Islet precursor cell (in vitro differentiated cells): ENCODE results near the gene NR2E3.

Experiments used
- DNase-seq: peaks from one replicate; pipeline ENCODE4 v3.0.0-alpha.2; 2018

The NR2E3 gene

DNA sequence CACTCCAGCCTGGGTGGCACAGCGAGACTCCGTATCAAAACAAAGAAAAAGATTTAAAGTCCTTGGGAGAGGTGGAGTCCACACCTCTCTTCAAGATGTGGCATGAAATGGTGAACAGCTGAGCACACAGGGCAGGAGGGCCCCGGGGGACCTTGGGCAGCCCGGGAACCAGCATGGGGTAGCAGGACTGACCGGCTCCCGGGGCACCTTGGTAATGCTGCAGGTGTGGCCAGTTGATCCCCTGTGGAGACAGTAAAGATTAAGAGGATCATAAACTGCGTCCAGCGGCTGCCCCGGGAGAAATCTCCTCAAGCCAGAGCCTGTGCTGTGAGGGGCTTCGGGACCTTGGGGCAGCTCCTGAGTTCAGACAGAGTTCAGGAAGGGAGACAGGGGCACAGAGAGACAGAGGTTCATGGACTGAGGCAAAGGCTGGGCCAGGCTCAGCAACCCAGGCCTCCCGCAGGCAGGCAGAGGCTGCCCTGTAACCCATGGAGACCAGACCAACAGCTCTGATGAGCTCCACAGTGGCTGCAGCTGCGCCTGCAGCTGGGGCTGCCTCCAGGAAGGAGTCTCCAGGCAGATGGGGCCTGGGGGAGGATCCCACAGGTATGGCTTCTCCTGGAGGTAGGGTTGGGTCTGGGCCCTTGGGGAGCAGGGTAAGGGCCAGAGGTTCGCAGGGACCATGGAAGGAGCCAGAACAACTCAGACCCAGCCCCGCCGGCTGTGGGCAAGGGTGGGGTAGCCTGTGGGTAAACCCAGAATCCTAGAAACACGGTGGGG, at the start of gene NR2E3:
Gene NR2E3, plus strand, starts transcription at position 299 of the 780 bp plus-strand sequence. Its CDS starts 190 bp downstream, at position 489.
- peak; percentile 61 for DNase-seq

DNA sequence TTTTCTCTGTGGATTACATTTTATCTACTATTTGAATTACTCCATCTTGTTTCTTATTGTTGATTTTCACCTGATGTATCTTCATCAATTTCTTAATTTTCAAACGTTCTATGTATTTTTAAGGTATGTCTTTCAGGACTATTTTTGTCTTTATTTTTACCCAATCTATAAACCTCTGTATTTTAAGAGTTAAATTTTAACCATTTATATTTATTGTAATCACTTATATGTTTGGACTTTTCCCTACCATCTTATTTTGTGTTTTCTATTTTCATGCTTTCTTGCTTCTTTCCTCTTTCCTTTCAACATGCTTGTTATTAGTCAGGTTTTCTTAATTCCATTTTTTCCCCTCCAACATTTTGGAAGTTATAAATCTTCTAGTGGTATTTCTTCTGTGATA, 49.5 kb upstream of the NR2E3 start:
- no peak for DNase-seq

DNA sequence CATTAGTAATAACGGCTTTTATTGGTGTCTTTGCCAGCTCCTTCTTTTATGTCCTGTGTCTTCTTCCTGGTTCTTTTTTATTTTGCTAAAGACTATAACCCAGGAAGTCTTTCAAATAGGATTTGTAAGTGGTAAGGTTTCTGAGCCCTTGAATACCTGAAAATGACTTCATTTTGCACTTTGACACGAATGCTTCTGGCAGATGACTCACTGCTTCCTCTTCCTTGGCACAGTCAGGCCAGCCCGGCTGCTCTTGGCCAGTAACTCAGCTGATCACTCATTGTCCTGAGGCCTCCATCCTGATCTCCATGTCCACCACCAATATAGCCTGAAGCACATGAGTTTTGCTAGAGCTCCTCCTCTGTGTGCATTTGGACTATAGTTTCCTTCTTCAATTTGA, 48.7 kb upstream of the NR2E3 start:
- DNase-seq = peak; percentile 86

GRCh38 chr15:71768184-71768583, 42.2 kb upstream of the NR2E3 start:
- no peak for DNase-seq

DNA sequence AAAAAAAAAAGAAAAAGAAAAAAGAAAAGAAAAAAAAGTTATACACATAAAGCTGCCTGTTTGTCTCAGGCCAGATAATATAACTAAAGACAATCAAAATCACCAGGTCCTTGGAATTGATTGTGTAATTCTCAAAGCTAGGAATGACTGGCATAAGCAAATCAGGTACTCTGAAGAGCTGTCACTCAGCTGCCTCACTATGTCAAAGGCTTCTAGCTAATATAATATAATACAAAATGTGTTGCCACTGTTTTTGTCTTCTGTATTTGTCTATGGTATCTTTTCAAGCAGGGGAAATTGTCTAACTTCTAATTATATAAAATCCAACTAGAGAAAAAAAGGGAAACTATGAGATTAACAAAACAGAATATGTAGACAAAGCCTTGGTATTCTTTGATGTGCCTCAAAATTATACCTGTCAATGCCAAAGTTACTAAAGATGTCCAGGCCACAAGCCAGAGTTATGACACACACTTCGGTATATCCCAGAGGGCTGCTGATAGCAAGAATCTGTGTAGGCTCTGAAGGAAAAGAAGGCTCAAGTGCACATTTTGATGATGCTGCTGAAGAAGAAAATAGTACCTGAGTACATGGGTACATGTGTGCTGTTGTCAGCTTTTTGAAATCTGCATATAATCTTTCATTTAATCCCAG, 37.0 kb upstream of the NR2E3 start:
- DNase-seq = no peak

GRCh38 chr15:71775856-71776255, 34.5 kb upstream of the NR2E3 start:
- DNase-seq = no peak

GRCh38 chr15:71776304-71776703, 34.0 kb upstream of the NR2E3 start:
- no peak for DNase-seq

GRCh38 chr15:71777216-71777943, 33.0 kb upstream of the NR2E3 start:
- no peak for DNase-seq

- DNase-seq = no peak
These were observed 31.1 kb upstream of the NR2E3 start for GRCh38 chr15:71779073-71779797.

DNA sequence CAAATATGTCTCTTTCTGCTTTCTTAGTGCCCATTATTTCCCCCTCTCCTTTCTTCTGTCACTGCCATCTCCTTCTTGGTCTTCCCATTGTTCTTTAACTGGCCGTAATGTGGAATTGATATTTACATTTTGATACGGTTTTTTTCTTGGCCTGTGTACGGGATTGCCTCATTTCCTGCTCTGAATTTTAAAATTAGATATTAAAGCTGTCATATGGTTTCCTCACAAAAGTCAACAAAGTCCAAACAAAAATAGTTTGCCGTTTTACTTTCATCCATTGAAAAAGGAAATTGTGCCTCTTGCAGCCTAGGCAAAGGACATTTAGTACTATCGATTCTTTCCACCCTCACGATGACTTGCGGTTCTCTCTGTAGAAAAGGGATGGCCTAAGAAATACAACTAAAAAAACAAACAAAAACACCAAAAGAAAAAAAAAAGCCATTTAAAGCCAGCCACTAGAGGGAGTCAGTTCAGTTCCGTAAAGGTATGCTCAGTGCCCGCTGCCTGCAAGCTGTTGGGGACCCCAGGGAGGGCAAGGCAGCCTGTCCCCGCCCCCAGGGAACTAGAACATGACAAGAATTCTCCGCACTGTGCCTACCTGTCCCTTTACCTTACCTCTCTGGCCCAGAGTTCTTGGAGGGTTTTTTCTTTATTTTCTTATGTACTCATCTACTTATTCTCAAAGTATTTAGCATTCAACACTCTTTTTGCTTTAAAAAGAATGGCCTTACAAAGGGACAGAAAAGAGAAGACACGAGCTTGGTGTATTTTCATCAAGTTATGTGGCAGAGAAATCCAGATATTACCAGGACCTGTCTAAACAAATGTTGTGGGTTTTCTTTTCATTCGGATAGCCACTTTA, 30.0 kb upstream of the NR2E3 start:
- no peak for DNase-seq

DNA sequence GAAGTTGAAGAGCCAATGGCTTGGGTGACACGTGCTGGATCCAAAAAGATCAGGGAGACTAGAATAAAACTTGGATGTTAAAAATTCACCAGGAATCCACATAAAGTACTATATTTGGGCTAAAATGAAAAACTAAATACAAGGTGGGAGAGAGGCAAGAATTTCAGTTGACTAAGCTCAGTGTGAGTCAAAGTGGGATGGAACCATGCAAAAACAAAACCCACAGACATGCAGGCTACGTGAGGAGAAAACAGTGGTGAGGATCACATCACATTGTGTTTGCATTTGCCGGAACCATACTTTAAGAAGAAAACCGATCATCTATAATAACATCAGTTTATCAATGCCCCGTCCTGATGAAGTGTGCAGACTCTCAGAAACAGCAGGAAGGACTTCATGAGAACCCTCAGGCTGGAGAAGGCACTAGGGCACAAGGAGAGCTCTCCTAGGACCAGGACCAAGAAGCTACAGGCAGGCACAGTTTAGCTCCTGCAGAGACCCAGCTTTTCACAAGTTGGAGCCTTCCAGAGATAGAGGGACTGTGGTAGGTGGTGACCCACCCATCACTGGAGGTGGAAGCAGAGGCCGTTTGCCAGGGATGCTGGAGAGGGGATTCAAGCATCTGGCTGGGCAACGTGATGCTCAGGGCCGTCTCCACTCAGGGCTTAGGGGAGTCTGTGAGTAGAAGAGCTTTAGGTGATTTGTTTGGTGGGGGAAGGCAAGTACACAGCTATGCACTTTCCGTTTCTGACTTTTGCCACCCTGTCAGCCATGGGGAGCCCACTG, 29.0 kb upstream of the NR2E3 start:
- DNase-seq = no peak

DNA sequence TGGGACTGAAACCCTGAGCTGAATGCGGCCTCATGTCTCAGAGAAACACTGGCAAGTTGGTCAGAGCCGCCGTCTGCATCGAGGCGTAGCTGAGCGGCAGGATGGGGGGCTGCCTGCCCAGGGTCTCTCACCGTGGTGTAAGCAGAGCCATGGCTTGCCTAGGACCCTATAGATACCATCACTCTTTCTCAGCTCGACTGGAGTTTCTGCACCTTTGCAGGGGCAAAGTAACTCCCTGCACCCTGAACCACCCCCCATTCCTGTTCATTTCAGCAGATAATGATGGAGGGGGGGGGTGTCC, 28.4 kb upstream of the NR2E3 start:
- DNase-seq = no peak

DNA sequence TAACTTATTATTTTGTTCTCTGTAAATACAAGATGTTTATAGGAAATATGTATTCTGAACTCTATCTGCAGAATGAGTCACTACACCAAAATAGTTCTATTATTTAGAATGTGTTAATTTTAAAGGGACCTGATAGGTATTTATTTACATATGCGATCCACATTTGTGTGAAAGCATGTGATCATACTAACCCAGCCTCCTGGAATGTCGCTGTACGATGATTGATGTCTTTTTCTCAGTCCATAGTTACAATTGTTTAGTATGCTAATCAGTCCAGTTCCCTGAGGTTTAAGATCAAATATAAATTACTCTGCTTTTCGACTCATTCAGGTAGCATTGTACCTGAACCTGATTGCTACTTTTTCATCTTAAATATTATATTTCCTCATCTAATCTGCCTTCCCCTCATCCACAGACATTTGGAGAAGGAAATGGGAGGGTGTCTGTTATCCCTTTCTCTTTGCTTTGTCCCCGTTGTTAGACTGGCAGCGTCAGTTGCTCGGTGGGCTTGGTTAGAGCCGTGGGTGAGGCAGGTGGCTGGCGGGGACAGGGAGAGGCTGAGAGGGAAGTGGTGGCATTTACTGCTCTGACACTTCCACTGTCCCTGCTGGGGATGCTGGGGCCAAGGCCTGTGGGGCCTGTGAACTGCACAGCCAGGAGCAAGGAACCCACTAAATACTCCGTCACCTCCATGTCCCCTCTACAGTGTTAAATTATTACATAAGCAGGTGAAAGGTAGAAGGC, 27.8 kb upstream of the NR2E3 start:
- no peak for DNase-seq

GRCh38 chr15:71784719-71785118, 25.6 kb upstream of the NR2E3 start:
- peak; percentile 47 for DNase-seq

DNA sequence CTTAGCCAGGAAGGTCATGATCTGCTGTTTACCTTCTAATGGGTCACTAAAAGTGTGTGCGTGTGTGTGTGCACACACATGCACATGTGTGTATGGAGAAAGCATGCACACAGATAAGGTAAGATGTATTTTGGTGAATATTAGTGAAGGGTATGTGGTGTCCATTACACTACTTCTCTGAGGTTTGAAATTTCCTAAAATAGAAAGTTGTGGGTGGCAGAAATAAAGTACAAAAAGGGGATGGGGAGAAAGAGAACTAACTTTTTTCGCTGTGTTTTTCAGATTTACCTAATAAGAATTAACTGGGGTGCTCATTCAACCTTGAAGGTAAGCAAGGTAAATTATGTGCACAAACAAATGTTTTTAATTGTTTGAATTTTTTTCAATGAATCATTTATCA, 24.4 kb upstream of the NR2E3 start:
- no peak for DNase-seq

DNA sequence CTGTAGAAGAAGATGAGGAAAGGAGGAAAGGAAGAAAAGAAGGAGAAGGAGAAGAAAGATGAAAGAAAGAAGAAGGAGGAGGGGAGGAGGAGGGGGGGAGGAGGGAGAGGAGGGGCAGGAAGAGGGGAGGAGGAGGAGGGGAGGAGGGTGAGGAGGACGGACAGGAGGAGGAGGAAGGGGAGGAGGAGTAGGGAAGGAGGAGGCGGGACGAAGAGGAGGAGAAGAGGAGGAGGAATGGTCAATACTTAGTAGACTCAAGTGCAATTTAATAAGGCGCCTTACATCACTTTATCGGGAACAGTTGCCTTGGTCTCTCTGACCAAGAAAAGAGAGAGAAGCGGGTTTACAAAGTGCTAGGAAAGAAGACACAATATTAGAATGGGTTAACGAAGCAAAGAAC, 23.7 kb upstream of the NR2E3 start:
- no peak for DNase-seq

DNA sequence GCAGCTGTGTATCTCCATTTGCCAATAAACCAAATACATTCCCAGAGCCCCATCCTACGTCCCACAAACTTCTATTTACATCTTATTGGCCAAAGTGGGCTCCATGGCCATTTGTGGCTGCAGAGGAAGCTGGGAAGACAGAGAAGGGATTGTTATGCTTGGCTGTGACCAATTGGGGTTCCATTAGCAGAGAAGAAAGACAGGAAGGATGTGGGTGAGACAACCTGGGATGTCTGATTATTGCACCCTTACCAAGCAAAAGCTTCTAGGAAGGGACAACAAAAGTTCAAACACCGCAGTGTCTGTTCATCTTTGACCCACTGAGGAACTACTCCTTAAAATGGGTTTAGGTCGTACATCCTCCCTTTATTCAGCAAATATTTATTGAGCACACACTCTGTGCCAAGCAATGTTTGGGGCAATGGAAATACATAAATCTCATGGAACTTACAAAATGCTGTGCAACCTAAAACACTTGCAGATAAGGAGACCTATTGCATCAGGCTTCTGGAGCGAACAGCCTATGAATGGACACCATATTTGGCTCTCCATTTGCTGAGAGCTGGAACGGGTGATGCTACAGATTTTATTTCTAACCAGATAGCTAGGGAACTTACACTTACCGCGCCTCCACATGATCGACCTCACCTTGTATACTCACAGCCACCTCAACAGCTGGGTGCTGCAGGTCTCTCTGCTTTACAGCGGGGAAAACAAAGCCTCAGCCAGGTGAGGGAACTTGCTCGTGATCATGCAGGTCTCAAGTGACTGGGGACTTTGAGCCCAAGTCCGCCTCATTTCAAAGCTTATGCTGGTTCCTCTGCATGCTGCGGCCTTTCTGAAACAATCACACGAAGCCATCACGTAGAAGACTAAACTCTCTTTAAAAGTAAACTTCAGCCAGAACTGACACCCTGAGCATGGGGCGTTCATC, 21.4 kb upstream of the NR2E3 start:
- DNase-seq = peak; percentile 51

DNA sequence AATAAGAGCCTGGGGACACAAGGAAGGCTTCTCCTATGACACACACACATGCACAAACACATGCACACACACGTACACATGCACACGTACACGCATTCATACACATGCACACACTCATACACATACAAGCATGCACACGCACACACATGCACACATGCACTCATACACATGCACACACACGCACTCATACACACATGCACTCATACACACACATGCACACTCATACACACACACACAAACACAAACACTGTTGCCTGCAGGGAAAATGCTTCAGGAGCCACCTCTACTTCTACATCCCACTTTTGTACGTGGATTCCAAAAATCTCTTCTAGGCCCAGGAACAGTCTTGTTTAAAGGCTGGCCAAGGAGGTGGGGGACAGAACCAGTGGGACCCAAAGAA, 20.7 kb upstream of the NR2E3 start:
- peak; percentile 37 for DNase-seq

GRCh38 chr15:71790081-71790480, 20.3 kb upstream of the NR2E3 start:
- DNase-seq = peak; percentile 81

- no peak for DNase-seq
These were observed 18.4 kb upstream of the NR2E3 start for GRCh38 chr15:71791975-71792374.
